ENCODE results near the gene SH2D6. TPM values are rescaled to one million over a fixed set of nuclear protein-coding genes. Genes with fewer than 3 reads are reported as not detected.

Gene SH2D6
- total RNA-seq (2021; fragmentation: NEBNext Ultra II Directional; extraction: Animal tissue kit (Norgen Biotek cat#: 25700)) = under 1 TPM in 3 of 6 experiments, not detected in 3; 0.25 to 0.52 (median 0.37) TPM
- long read RNA-seq = 0 reads

GRCh38 chr2:85418132-85419008 lies at the start of gene SH2D6:
SH2D6 (plus strand) TSS chr2:85418714; CDS start chr2:85429466, 10,752 bp downstream.
- no peak for TF ChIP-seq CTCF (IDR thresholded peaks at IDR 0.05)
- no peaks in the 10 kb centered on the region for H3K36me3 Mint-ChIP-seq (ENCODE audit: low read depth)
- no peaks in the 10 kb centered on the region for H3K9me3 Mint-ChIP-seq
- peak within 1 kb of the TSS; percentile 94 for H3K4me3 Mint-ChIP-seq
- DNase-seq = peak; percentile 51
- H3K27me3 Mint-ChIP-seq (ENCODE audit: insufficient read depth) = peaks cover 4% of the 10 kb centered on the region; the same call in 1 of the 2 replicates
- H3K4me1 Mint-ChIP-seq (ENCODE audit: low read depth) = peaks cover 36% of the 10 kb centered on the region
- H3K27ac Mint-ChIP-seq = peak within 1 kb of the TSS; percentile 95

GRCh38 chr2:85368921-85369320 lies 49.6 kb upstream of the SH2D6 start:
- Mint-ChIP-seq H3K27ac (no peak overlapping the region), H3K4me1 (ENCODE audit: low read depth) (no peaks in the 10 kb centered on the region), H3K4me3 (no peak overlapping the region), H3K27me3 (ENCODE audit: insufficient read depth) (no peaks in the 10 kb centered on the region; the same call in 1 of the 2 replicates), H3K9me3 (no peaks in the 10 kb centered on the region), H3K36me3 (ENCODE audit: low read depth) (peaks cover 11% of the 10 kb centered on the region)
- no peak for DNase-seq
- TF ChIP-seq CTCF (IDR thresholded peaks at IDR 0.05) = no peak

GRCh38 chr2:85369500-85369899 lies 49.0 kb upstream of the SH2D6 start:
- Mint-ChIP-seq H3K27me3 (ENCODE audit: insufficient read depth) (no peaks in the 10 kb centered on the region; the same call in 1 of the 2 replicates), H3K27ac (no peak overlapping the region), H3K4me3 (no peak overlapping the region), H3K9me3 (no peaks in the 10 kb centered on the region), H3K36me3 (ENCODE audit: low read depth) (peaks cover 13% of the 10 kb centered on the region), H3K4me1 (ENCODE audit: low read depth) (no peaks in the 10 kb centered on the region)
- no peak for TF ChIP-seq CTCF (IDR thresholded peaks at IDR 0.05)
- DNase-seq = no peak

GRCh38 chr2:85371045-85371444 lies 47.5 kb upstream of the SH2D6 start:
- no peak overlapping the region for H3K4me3 Mint-ChIP-seq
- H3K4me1 Mint-ChIP-seq (ENCODE audit: low read depth) = peaks cover 9% of the 10 kb centered on the region
- no peak overlapping the region for H3K27ac Mint-ChIP-seq
- H3K27me3 Mint-ChIP-seq (ENCODE audit: insufficient read depth) = no peaks in the 10 kb centered on the region; the same call in 1 of the 2 replicates
- H3K9me3 Mint-ChIP-seq = no peaks in the 10 kb centered on the region
- TF ChIP-seq CTCF (IDR thresholded peaks at IDR 0.05) = no peak
- no peak for DNase-seq
- peaks cover 16% of the 10 kb centered on the region for H3K36me3 Mint-ChIP-seq (ENCODE audit: low read depth)

- TF ChIP-seq CTCF (IDR thresholded peaks at IDR 0.05) = no peak
- no peak overlapping the region for H3K27ac Mint-ChIP-seq
- DNase-seq = no peak
Measured at GRCh38 chr2:85376291-85377065, 42.0 kb upstream of the SH2D6 start.

More at GRCh38 chr2:85376291-85377065, 42.0 kb upstream of the SH2D6 start:
- H3K4me1 Mint-ChIP-seq (ENCODE audit: low read depth) = peaks cover 9% of the 10 kb centered on the region
- no peaks in the 10 kb centered on the region; the same call in 1 of the 2 replicates for H3K27me3 Mint-ChIP-seq (ENCODE audit: insufficient read depth)
- H3K9me3 Mint-ChIP-seq = no peaks in the 10 kb centered on the region
- H3K36me3 Mint-ChIP-seq (ENCODE audit: low read depth) = peaks cover 46% of the 10 kb centered on the region
- no peak overlapping the region for H3K4me3 Mint-ChIP-seq
